B cell (primary cell): Measurements from ENCODE around the gene LSM5. TPM values are rescaled to one million over a fixed set of nuclear protein-coding genes. Genes with fewer than 3 reads are reported as not detected.
A peak's percentile ranks its signal among the peaks of the same experiment; 100 is the strongest.
"Not testable (repeated sequence)": the region's sequence is repeated elsewhere in the genome, so short reads cannot be mapped to it uniquely, and the experiment has no call there.

Experiments used
- ATAC-seq: fragments of 200-7000 bp; cut with Tn5 transposase; one replicate; pipeline ENCODE4 v1.10.0; 2021; ENCODE audit warnings: low read depth, mild to moderate bottlenecking, moderate number of reproducible peaks, moderate library complexity
- CTCF ChIA-PET: fragments of 350-600 bp; sonication (Branson Sonifier 250); formaldehyde crosslinking; loops from one replicate; lab custom pipeline; 2021; ENCODE audit warnings: antibody characterized with exemption, inconsistent platforms; lab: Charles Lee
- POLR2A ChIA-PET: fragments of 350-600 bp; sonication (Branson Sonifier 250); formaldehyde crosslinking; loops from one replicate; lab custom pipeline; 2021; ENCODE audit warnings: antibody characterized with exemption; lab: Charles Lee
- DNase-seq: peaks from one replicate; pipeline ENCODE4 v3.0.0; 2013
- H2AFZ ChIP-seq: 2 replicates; pipeline ENCODE4 v1.6.1; 2012; ENCODE audit warnings: mild to moderate bottlenecking, low read depth, low read length; ENCODE audit not compliant: insufficient read depth, poor library complexity, severe bottlenecking
- H3K27ac ChIP-seq, 2 donors: 1 replicate in 1 of 2; 2 replicates in 1 of 2; pipeline ENCODE4 v1.5.1; 2012 to 2013; ENCODE audit warnings: low read length in 2 of 2, mild to moderate bottlenecking in 2 of 2, moderate library complexity in 1 of 2
- H3K27me3 ChIP-seq, 4 experiments: fragments of 200-600 bp in 1 of 4; sonication (generic) in 1 of 4; replicated peaks in 1 of 4; 1 replicate in 2 of 4; 2 replicates in 2 of 4; pipeline versions ENCODE4 v1.6.1 to v1.7.0; 2013 to 2016; ENCODE audit warnings: low read length in 3 of 4, mild to moderate bottlenecking in 2 of 4, mixed read lengths in 1 of 4, moderate library complexity in 1 of 4; ENCODE audit not compliant: insufficient read depth in 4 of 4, control insufficient read depth in 3 of 4; ENCODE audit errors: control extremely low read depth in 1 of 4
- H3K36me3 ChIP-seq, 2 experiments: replicated peaks in 1 of 2; 1 replicate in 1 of 2; 2 replicates in 1 of 2; pipeline versions ENCODE4 v1.6.1 to v1.7.1; 2013; ENCODE audit warnings: low read length in 1 of 2; ENCODE audit not compliant: insufficient read depth in 2 of 2, control insufficient read depth in 1 of 2; ENCODE audit errors: control extremely low read depth in 1 of 2, extremely low read depth in 1 of 2
- H3K4me1 ChIP-seq, 2 donors: fragments of 200-600 bp in 1 of 2; sonication (generic) in 1 of 2; 1 replicate in 1 of 2; 2 replicates in 1 of 2; pipeline versions ENCODE4 v1.5.1 to v1.6.1; 2013 to 2017; ENCODE audit warnings: low read length in 2 of 2; ENCODE audit not compliant: control insufficient read depth in 2 of 2, insufficient read depth in 2 of 2
- H3K4me2 ChIP-seq: replicated peaks from 2 replicates; pipeline ENCODE3; 2012; ENCODE audit warnings: mild to moderate bottlenecking, low read depth, low read length; ENCODE audit not compliant: poor library complexity, severe bottlenecking
- H3K4me3 ChIP-seq, 5 experiments: fragments of 200-600 bp in 1 of 5; sonication (generic) in 1 of 5; 1 replicate in 3 of 5; 2 replicates in 2 of 5; pipeline versions ENCODE4 v1.5.1 to v1.7.0; 2011 to 2016; ENCODE audit warnings: low read length in 4 of 5, mild to moderate bottlenecking in 4 of 5, low read depth in 2 of 5, control low read depth in 1 of 5, moderate library complexity in 1 of 5; ENCODE audit not compliant: insufficient read depth in 1 of 5; ENCODE audit errors: control extremely low read depth in 1 of 5, extremely low read depth in 1 of 5
- H3K79me2 ChIP-seq: fragments of 200-600 bp; sonication (generic); one replicate; pipeline ENCODE4 v1.6.0; 2016; ENCODE audit warnings: low read length; ENCODE audit not compliant: control insufficient read depth, insufficient read depth
- H3K9ac ChIP-seq: fragments of 200-600 bp; sonication (generic); 2 replicates; pipeline ENCODE4 v1.6.1; 2017; ENCODE audit warnings: mild to moderate bottlenecking, low read length, moderate library complexity
- H3K9me3 ChIP-seq, 3 donors: one replicate each; pipeline versions ENCODE4 v1.6.1 to v1.7.1; 2013; ENCODE audit warnings: low read length in 2 of 3; ENCODE audit not compliant: control insufficient read depth in 2 of 3, insufficient read depth in 1 of 3; ENCODE audit errors: control extremely low read depth in 1 of 3
- H4K20me1 ChIP-seq: 2 replicates; pipeline ENCODE4 v1.6.0; 2012; ENCODE audit warnings: mild to moderate bottlenecking, low read length; ENCODE audit not compliant: insufficient read depth, control insufficient read depth, poor library complexity, severe bottlenecking
- H3K27ac Mint-ChIP-seq: one replicate; pipeline ENCODE4 v1.8.0; 2021; ENCODE audit warnings: mixed read lengths
- H3K27me3 Mint-ChIP-seq: one replicate; pipeline ENCODE4 v1.8.0; 2021; ENCODE audit warnings: mixed read lengths
- H3K4me1 Mint-ChIP-seq: one replicate; pipeline ENCODE4 v1.8.0; 2021; ENCODE audit warnings: mixed read lengths
- H3K4me3 Mint-ChIP-seq: one replicate; pipeline ENCODE4 v1.8.0; 2021; ENCODE audit warnings: mixed read lengths
- H3K9me3 Mint-ChIP-seq: one replicate; pipeline ENCODE4 v1.8.0; 2022; ENCODE audit warnings: mixed read lengths; ENCODE audit not compliant: insufficient read depth
- CTCF ChIP-seq: fragments of 200-600 bp; IDR thresholded peaks from one replicate; pipeline ENCODE4 v1.8.0; 2022; ENCODE audit warnings: antibody characterized with exemption, mild to moderate bottlenecking
- WGBS: methylation state at CpG from one replicate; pipeline ENCODE4 v1.1.5; 2013; ENCODE audit warnings: missing lambda C conversion rate; ENCODE audit not compliant: insufficient coverage; 5-methylcytosine and 5-hydroxymethylcytosine counted together
- intact Hi-C: fragments of 100-400 bp; cut with micrococcal nuclease; formaldehyde crosslinking; loops from one replicate; pipeline ENCODE4 v1.10.0; 2022
- polyA plus RNA-seq: library from polyadenylated mRNA; depleted of rRNA; stranded (reverse); fragments of >200 nt; gene quantifications from 2 replicates; pipeline ENCODE4 v1.2.3, GENCODE V29; 2012
- total RNA-seq, 2 donors: library from RNA; stranded (reverse); fragments of 120-200 nt in 1 of 2; gene quantifications; 1 replicate in 1 of 2; 2 replicates in 1 of 2; pipeline versions ENCODE4 v1.2.3 to v1.2.4, GENCODE V29; 2013 to 2022

Gene LSM5
- total and polyA plus RNA-seq, 2 donors (not counting 1 experiment from before 2014, with no cell fraction given) = 11.8 to 34.7 TPM

- POLR2A ChIA-PET = no interaction called here
Observed at GRCh38 chr7:32500922-32501341, 10.8 kb upstream of the LSM5 start.

DNA sequence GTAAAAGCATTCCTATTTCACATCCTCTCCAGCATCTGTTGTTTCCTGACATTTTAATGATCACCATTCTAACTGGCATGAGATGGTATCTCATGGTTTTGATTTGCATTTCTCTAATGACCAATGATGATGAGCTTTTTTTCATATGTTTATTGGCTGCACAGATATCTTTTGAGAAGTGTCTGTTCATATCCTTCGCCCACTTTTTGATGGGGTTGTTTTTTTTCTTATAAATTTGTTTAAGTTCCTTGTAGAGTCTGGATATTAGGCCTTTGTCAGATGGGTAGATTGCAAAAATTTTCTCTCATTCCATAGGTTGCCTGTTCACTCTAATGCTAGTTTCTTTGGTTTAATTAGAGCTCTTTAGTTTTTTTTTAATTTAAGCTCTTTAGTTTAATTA, 10.0 kb upstream of the LSM5 start:
- no CpG with 5 or more reads among the region's 1 CpG for WGBS
- H3K27ac ChIP-seq, H3K4me3 Mint-ChIP-seq, H3K4me3 ChIP-seq, H3K9me3 ChIP-seq, H2AFZ ChIP-seq, H3K9me3 Mint-ChIP-seq, DNase-seq, intact Hi-C loops, H3K27me3 ChIP-seq, POLR2A ChIA-PET, CTCF ChIA-PET, H3K27me3 Mint-ChIP-seq, ATAC-seq, H3K36me3 ChIP-seq, H3K27ac Mint-ChIP-seq, H3K9ac ChIP-seq: not testable (repeated sequence)
- peaks cover 49% of the 10 kb centered on the region for H3K4me1 Mint-ChIP-seq
- H3K79me2 ChIP-seq = peaks cover 95% of the 10 kb centered on the region
- H4K20me1 ChIP-seq = peaks cover 52% of the 10 kb centered on the region
- peaks cover 21 to 25% of the 10 kb centered on the region in 2 donors for H3K4me1 ChIP-seq
- H3K4me2 ChIP-seq = peak overlapping the region; percentile 20

More at GRCh38 chr7:32500922-32501341, 10.8 kb upstream of the LSM5 start:
- H3K4me1 ChIP-seq = peaks cover 21 to 24% of the 10 kb centered on the region in 2 donors
- peaks cover 52% of the 10 kb centered on the region for H4K20me1 ChIP-seq
- WGBS = no CpG with 5 or more reads among the region's 1 CpG
- DNase-seq (peak; percentile 10), ATAC-seq (no peak)
- H2AFZ ChIP-seq = no peak overlapping the region
- H3K9me3 Mint-ChIP-seq = no peaks in the 10 kb centered on the region
- peak overlapping the region; percentile 20 for H3K4me2 ChIP-seq
- TF ChIP-seq CTCF = no peak
- H3K27me3 Mint-ChIP-seq = no peaks in the 10 kb centered on the region
- intact Hi-C loops = no loop called here
- peak overlapping the region; percentile 32 for H3K4me3 Mint-ChIP-seq
- H3K36me3 ChIP-seq = no peaks in the 10 kb centered on the region
- peak overlapping the region in 1 of 2 donors; percentile 29 for H3K27ac ChIP-seq
- CTCF ChIA-PET = no interaction called here
- peak overlapping the region; percentile 12 for H3K27ac Mint-ChIP-seq
- no peak overlapping the region for H3K9ac ChIP-seq
- no peaks in the 10 kb centered on the region for H3K9me3 ChIP-seq
- no peaks in the 10 kb centered on the region for H3K27me3 ChIP-seq
- no peak overlapping the region for H3K4me3 ChIP-seq
- H3K79me2 ChIP-seq = peaks cover 97% of the 10 kb centered on the region
- peaks cover 47% of the 10 kb centered on the region for H3K4me1 Mint-ChIP-seq

DNA sequence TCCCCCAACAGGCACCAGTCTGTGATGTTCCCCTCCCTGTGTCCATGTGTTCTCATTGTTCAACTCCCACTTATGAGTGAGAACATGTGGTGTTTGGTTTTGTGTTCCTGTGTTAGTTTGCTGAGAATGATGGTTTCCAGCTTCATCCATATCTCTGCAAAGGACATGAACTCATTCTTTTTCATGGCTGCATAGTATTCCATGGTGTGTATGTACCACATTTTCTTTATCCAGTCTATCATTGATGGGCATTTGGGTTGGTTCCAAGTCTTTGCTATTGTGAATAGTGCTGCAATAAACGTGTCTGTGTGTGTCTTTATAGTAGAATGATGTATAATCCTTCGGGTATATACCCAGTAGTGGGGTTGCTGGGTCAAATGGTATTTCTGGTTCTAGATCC, 9.6 kb upstream of the LSM5 start:
- intact Hi-C loops = loop anchor here (5.0 to 10.0 kb wide), 4 partner anchors 53 to 1905 kb away; partner anchors contain the start of gene GARS1
- H3K36me3 ChIP-seq, H3K9me3 ChIP-seq, H3K27ac ChIP-seq, POLR2A ChIA-PET, ATAC-seq, H2AFZ ChIP-seq, H3K27ac Mint-ChIP-seq, H3K4me2 ChIP-seq, CTCF ChIA-PET, H3K27me3 Mint-ChIP-seq, H3K9ac ChIP-seq, H3K9me3 Mint-ChIP-seq, H3K27me3 ChIP-seq, DNase-seq, H3K4me3 ChIP-seq: not testable (repeated sequence)
- Mint-ChIP-seq H3K4me1 (peaks cover 51% of the 10 kb centered on the region), H3K4me3 (peak overlapping the region; percentile 3)
- H3K4me1 ChIP-seq = peaks cover 23 to 25% of the 10 kb centered on the region in 2 donors
- peaks cover 91% of the 10 kb centered on the region for H3K79me2 ChIP-seq
- peaks cover 52% of the 10 kb centered on the region for H4K20me1 ChIP-seq
- no CpG with 5 or more reads among the region's 2 CpGs for WGBS
